H9 (cell line): ENCODE results near the gene ADIRF. TPM values are rescaled to one million over a fixed set of nuclear protein-coding genes. Genes with fewer than 3 reads are reported as not detected.

Experiments
- DNase-seq: peaks from one replicate; pipeline ENCODE4 v3.0.0-alpha.2; 2017
- H2AFZ ChIP-seq: one replicate; pipeline ENCODE4 v1.6.1; 2013; ENCODE audit warnings: mild to moderate bottlenecking, low read length, control low read depth, moderate library complexity
- H2AK5ac ChIP-seq: 2 replicates; pipeline ENCODE4 v1.6.1; 2013; ENCODE audit warnings: low read length, control low read depth, mixed read lengths; ENCODE audit not compliant: insufficient read length
- H2BK120ac ChIP-seq: one replicate; pipeline ENCODE4 v1.6.1; 2013; ENCODE audit warnings: low read depth, mild to moderate bottlenecking, low read length, control low read depth, inconsistent platforms; ENCODE audit not compliant: poor library complexity, severe bottlenecking
- H2BK12ac ChIP-seq: 2 replicates; pipeline ENCODE4 v1.6.1; 2013; ENCODE audit warnings: low read length, control low read depth, mixed read lengths, low read depth; ENCODE audit not compliant: insufficient read length
- H2BK15ac ChIP-seq: 2 replicates; pipeline ENCODE4 v1.6.1; 2013; ENCODE audit warnings: low read depth, low read length, control low read depth
- H2BK20ac ChIP-seq: one replicate; pipeline ENCODE4 v1.6.1; 2013; ENCODE audit warnings: low read depth, mild to moderate bottlenecking, low read length, control low read depth, inconsistent platforms; ENCODE audit not compliant: poor library complexity, severe bottlenecking
- H2BK5ac ChIP-seq: 2 replicates; pipeline ENCODE4 v1.6.1; 2013; ENCODE audit warnings: low read length, control low read depth, mixed read lengths; ENCODE audit not compliant: insufficient read length
- H3K14ac ChIP-seq: 2 replicates; pipeline ENCODE4 v1.6.1; 2013; ENCODE audit warnings: low read length, control low read depth; ENCODE audit not compliant: insufficient read depth
- H3K18ac ChIP-seq: 2 replicates; pipeline ENCODE4 v1.6.1; 2013; ENCODE audit warnings: low read depth, mild to moderate bottlenecking, mixed read lengths, low read length, control low read depth; ENCODE audit not compliant: insufficient read length
- H3K23ac ChIP-seq: 2 replicates; pipeline ENCODE4 v1.6.1; 2013; ENCODE audit warnings: low read length, control low read depth, mixed read lengths, low read depth; ENCODE audit not compliant: insufficient read length
- H3K23me2 ChIP-seq: 2 replicates; pipeline ENCODE4 v1.6.1; 2013; ENCODE audit warnings: low read depth, mild to moderate bottlenecking, mixed read lengths, low read length, control low read depth; ENCODE audit not compliant: insufficient read length, poor library complexity, severe bottlenecking
- H3K27ac ChIP-seq: 2 replicates; pipeline ENCODE4 v1.5.1; 2013; ENCODE audit warnings: low read length, control low read depth, mixed read lengths, low read depth; ENCODE audit not compliant: insufficient read length
- H3K27me3 ChIP-seq: 2 replicates; pipeline ENCODE4 v1.6.1; 2013; ENCODE audit warnings: low read length, control low read depth, inconsistent platforms; ENCODE audit not compliant: insufficient read depth
- H3K4ac ChIP-seq: 2 replicates; pipeline ENCODE4 v1.6.1; 2013; ENCODE audit warnings: low read depth, mild to moderate bottlenecking, control low read depth, inconsistent platforms, low read length, moderate library complexity
- H3K4me1 ChIP-seq: 2 replicates; pipeline ENCODE4 v1.6.1; 2013; ENCODE audit warnings: low read length, control low read depth, inconsistent platforms; ENCODE audit not compliant: insufficient read depth
- H3K4me2 ChIP-seq: 2 replicates; pipeline ENCODE4 v1.6.1; 2013; ENCODE audit warnings: low read length, control low read depth, mixed read lengths; ENCODE audit not compliant: insufficient read length, insufficient read depth
- H3K56ac ChIP-seq: 2 replicates; pipeline ENCODE4 v1.6.1; 2013; ENCODE audit warnings: low read depth, mild to moderate bottlenecking, mixed read lengths, low read length, control low read depth; ENCODE audit not compliant: insufficient read length
- H3K79me1 ChIP-seq: 2 replicates; pipeline ENCODE4 v1.6.1; 2013; ENCODE audit warnings: low read depth, mild to moderate bottlenecking, moderate library complexity, low read length, control low read depth, inconsistent platforms; ENCODE audit not compliant: insufficient read depth, poor library complexity, severe bottlenecking
- H3K79me2 ChIP-seq: 2 replicates; pipeline ENCODE4 v1.6.1; 2013; ENCODE audit warnings: low read length, control low read depth, inconsistent platforms; ENCODE audit not compliant: insufficient read depth
- H3K9ac ChIP-seq: 2 replicates; pipeline ENCODE4 v1.6.1; 2013; ENCODE audit warnings: low read length, control low read depth, mixed read lengths; ENCODE audit not compliant: insufficient read length; ENCODE audit errors: extremely low read depth
- H3K9me3 ChIP-seq: one replicate; pipeline ENCODE4 v1.6.1; 2013; ENCODE audit warnings: low read depth, low read length, inconsistent platforms; ENCODE audit not compliant: control insufficient read depth
- H3T11ph ChIP-seq: one replicate; pipeline ENCODE4 v1.6.1; 2013; ENCODE audit warnings: mild to moderate bottlenecking, low read length, control low read depth, inconsistent platforms
- H4K20me1 ChIP-seq: one replicate; pipeline ENCODE4 v1.6.1; 2013; ENCODE audit not compliant: control insufficient read depth, insufficient read length, insufficient read depth
- H4K5ac ChIP-seq: 2 replicates; pipeline ENCODE4 v1.6.1; 2013; ENCODE audit warnings: low read depth, mild to moderate bottlenecking, mixed read lengths, low read length, control low read depth; ENCODE audit not compliant: insufficient read length
- H4K8ac ChIP-seq: replicated peaks from 2 replicates; pipeline ENCODE4 v1.6.1; 2013; ENCODE audit warnings: low read length, control low read depth, mixed read lengths, low read depth; ENCODE audit not compliant: insufficient read length
- H4K91ac ChIP-seq: 2 replicates; pipeline ENCODE4 v1.6.1; 2013; ENCODE audit warnings: low read depth, mild to moderate bottlenecking, moderate library complexity, mixed read lengths, low read length, control low read depth; ENCODE audit not compliant: insufficient read length
- H3K27ac Mint-ChIP-seq, 3 experiments: 2 replicates in 2 of 3; 3 replicates in 1 of 3; pipeline ENCODE4 v1.8.0; 2020 to 2021; ENCODE audit warnings: mixed read lengths in 3 of 3, mild to moderate bottlenecking in 1 of 3, moderate library complexity in 1 of 3
- H3K27me3 Mint-ChIP-seq: 2 replicates; pipeline ENCODE4 v1.8.0; 2021; ENCODE audit warnings: low read depth, mild to moderate bottlenecking, moderate library complexity, mixed read lengths
- H3K36me3 Mint-ChIP-seq, 3 experiments: 2 replicates in 2 of 3; 3 replicates in 1 of 3; pipeline ENCODE4 v1.8.0; 2020 to 2021; ENCODE audit warnings: low read depth in 3 of 3, mixed read lengths in 3 of 3; ENCODE audit not compliant: insufficient read depth in 1 of 3
- H3K4me1 Mint-ChIP-seq, 2 experiments: 2 replicates each; pipeline ENCODE4 v1.8.0; 2020; ENCODE audit warnings: mixed read lengths in 2 of 2
- H3K4me3 Mint-ChIP-seq, 2 experiments: 2 replicates in 1 of 2; 3 replicates in 1 of 2; pipeline ENCODE4 v1.8.0; 2020 to 2021; ENCODE audit warnings: mild to moderate bottlenecking in 2 of 2, mixed read lengths in 2 of 2, moderate library complexity in 1 of 2
- H3K9me3 Mint-ChIP-seq, 2 experiments: 2 replicates in 1 of 2; 3 replicates in 1 of 2; pipeline ENCODE4 v1.8.0; 2020; ENCODE audit warnings: mild to moderate bottlenecking in 2 of 2, mixed read lengths in 2 of 2, moderate library complexity in 1 of 2
- WGBS: extraction: QIAGEN DNeasy Blood & Tissue Kit; methylation state at CpG from one replicate; pipeline ENCODE4 v1.1.7; 2013; ENCODE audit warnings: missing lambda C conversion rate, low lambda C conversion rate, mixed read lengths; ENCODE audit not compliant: insufficient read length; ENCODE audit errors: extremely low coverage; 5-methylcytosine and 5-hydroxymethylcytosine counted together
- total RNA-seq: library from RNA; stranded (reverse); gene quantifications from 2 replicates; pipeline ENCODE4 v1.2.1, GENCODE V29; 2021
- TF ChIP-seq, protein P1 (sequence below): fragments of 200-600 bp; sonication (generic); conservative IDR thresholded peaks from 3 replicates; pipeline ENCODE4 v1.8.0; 2021; ENCODE audit warnings: antibody characterized with exemption, mild to moderate bottlenecking

Gene ADIRF
- total RNA-seq, 1 experiment from 2014 or later = not detected

DNA sequence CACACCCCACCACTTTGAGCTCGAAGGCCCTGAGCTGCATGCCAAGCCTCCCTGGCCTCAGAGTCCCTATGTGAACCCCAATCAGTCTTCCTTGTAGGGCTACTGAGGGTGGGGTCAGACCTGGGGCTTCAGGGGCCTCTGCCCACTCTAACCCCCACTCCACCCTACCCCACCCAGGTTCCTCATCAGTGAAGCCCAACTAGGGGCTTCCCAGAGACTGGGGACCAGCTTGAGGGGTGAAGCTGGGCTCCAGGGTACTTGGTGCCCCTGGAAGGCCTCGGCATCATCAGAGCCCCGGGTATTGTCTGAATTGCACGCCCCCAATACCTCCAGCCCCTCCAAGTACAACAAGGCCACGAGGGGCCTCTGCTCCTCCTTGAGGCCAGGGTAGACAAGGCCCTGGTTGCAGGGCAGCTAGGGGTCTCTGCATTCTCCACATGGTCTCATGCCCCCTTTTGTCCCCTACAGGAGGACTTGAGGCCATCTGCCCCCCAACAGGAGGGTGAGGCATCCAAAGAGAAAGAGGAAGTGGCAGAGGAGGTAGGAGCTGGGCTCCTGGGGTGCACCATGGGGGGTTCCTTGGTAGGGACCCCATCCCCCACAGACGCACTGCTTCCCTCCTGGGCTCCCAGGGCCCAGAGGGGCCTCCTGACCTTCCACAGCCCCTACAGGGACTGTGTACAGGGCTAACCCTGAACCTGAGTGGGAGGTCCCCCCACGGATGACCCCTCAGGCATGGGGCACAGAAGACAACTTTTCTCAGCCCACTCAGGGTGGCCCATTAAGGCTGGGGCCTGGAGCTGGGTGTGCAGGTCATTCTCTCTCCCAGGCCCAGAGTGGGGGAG, 5.9 kb upstream of the ADIRF start:
- Histone ChIP-seq H2AFZ (no peak overlapping the region), H3K14ac (no peak overlapping the region), H2BK15ac (no peak overlapping the region), H3K56ac (no peak overlapping the region), H3K9me3 (no peaks in the 10 kb centered on the region), H3K4ac (no peak overlapping the region), H2BK12ac (no peak overlapping the region), H3K27ac (no peak overlapping the region), H4K8ac (no peak overlapping the region), H2BK5ac (no peak overlapping the region), H3K4me1 (peaks cover 2% of the 10 kb centered on the region; the same call in 1 of the 2 replicates), H4K20me1 (no peaks in the 10 kb centered on the region), H3K23me2 (no peaks in the 10 kb centered on the region), H4K91ac (no peak overlapping the region), H3K4me2 (no peak overlapping the region), H3T11ph (no peak overlapping the region), H3K79me1 (no peaks in the 10 kb centered on the region), H3K23ac (no peak overlapping the region), H3K27me3 (no peaks in the 10 kb centered on the region), H3K18ac (no peak overlapping the region), H2BK20ac (no peak overlapping the region), H3K79me2 (no peaks in the 10 kb centered on the region), H4K5ac (no peak overlapping the region), H2BK120ac (no peak overlapping the region), H2AK5ac (no peak overlapping the region), H3K9ac (no peak overlapping the region)
- no peaks in the 10 kb centered on the region for H3K27me3 Mint-ChIP-seq
- no peak overlapping the region for H3K27ac Mint-ChIP-seq
- H3K36me3 Mint-ChIP-seq = no peaks in the 10 kb centered on the region
- WGBS = no CpG with 5 or more reads among the region's 7 CpGs
- DNase-seq = no peak
- TF ChIP-seq, protein P1, sequence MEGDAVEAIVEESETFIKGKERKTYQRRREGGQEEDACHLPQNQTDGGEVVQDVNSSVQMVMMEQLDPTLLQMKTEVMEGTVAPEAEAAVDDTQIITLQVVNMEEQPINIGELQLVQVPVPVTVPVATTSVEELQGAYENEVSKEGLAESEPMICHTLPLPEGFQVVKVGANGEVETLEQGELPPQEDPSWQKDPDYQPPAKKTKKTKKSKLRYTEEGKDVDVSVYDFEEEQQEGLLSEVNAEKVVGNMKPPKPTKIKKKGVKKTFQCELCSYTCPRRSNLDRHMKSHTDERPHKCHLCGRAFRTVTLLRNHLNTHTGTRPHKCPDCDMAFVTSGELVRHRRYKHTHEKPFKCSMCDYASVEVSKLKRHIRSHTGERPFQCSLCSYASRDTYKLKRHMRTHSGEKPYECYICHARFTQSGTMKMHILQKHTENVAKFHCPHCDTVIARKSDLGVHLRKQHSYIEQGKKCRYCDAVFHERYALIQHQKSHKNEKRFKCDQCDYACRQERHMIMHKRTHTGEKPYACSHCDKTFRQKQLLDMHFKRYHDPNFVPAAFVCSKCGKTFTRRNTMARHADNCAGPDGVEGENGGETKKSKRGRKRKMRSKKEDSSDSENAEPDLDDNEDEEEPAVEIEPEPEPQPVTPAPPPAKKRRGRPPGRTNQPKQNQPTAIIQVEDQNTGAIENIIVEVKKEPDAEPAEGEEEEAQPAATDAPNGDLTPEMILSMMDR = no peak
- H3K9me3 Mint-ChIP-seq = no peaks in the 10 kb centered on the region
- H3K4me3 Mint-ChIP-seq = no peak overlapping the region
- peaks cover 26 to 36% of the 10 kb centered on the region in 2 experiments for H3K4me1 Mint-ChIP-seq
